GM18498 (cell line): ENCODE results near the gene SAP25.
"Not testable (repeated sequence)": the region's sequence is repeated elsewhere in the genome, so short reads cannot be mapped to it uniquely, and the experiment has no call there.

Experiments
- ATAC-seq: cut with Tn5 transposase; IDR thresholded peaks from one replicate; pipeline ENCODE4 v1.9.1; 2021; ENCODE audit warnings: mild to moderate bottlenecking, moderate library complexity; ENCODE audit not compliant: unreplicated experiment

Gene SAP25

GRCh38 chr7:100577103-100577502 lies 3.4 kb upstream of the SAP25 start:
- ATAC-seq, result no peak

DNA sequence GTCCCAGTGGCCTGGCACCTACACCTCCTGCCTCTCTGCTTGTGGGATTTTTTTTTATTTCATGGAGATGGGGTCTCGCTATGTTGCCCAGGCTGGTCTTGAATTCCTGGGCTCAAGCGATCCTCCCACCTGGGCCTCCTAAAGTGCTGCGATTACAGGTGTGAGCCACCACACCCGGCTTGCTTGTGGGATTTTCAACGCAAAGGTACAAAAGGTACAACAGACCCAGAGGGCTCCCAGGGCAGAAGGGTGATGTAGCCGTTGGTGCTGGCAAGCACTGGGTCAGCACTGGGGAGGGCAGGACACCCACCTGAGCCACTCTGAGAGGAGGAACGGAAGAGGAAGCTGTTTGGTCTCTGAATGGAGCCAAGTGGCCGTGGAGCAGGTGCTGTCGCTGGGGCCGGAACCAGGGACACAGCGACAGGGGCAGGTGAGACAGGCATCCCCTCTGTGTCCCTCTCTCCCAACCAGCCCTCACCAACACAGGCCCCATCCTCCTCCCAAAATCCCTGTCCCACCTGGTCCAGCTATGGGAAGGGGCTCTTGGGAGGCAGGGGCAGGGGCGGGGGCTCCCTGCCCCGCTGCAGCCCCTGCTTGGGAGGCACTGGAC lies 2.8 kb upstream of the SAP25 start:
- ATAC-seq, result no peak

DNA sequence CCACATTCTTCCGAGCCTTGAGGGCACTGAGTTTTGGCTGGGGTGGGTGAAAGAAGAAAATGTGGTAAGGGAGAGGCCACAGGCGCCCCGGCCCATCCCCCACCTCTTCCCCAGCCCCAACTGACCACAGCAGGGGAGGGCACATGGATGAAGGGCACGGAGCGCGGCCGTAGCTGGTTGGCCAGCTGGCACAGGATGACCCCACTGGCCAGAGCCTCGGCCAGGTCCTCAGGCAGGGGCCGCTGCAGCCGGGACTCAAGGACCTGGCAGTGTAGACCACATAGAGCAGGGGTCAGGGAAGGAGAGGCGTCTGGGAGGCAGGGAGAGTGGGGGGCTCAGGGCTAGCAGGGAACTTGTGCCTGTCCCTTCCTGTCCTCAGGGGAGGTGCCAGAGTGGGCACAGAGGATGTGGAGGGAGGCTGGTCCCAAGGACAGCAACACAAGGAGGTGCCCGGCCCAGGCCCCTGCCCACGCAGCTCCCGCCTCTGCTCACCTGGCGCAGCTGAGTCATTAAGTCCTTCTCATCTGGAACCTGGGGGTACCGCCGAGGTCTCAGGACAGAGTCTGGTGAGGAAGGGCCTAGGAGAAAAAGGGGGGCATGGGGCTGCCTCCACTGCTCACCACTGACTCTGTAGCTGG lies 2.2 kb upstream of the SAP25 start:
- no peak for ATAC-seq

DNA sequence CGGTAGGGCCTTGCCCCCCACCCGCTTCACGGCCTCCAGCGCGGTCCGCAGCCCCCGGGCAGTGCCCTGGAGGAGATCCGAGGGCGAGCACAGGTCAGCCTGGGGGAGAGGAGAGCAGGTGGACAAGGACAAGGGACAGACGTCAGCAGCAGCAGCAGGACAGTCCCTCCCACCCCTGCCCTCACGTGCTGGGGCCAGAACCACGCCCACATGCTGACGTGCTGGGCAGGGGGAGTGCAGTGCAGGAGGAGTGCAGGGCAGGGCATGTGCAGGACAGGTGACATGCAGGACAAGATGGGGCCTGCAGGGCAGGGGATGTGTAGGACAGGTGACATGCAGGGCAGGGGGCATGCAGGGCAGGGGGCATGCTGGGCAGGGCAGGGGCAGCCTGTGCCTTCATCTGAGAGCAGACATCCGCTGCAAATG lies 1.5 kb upstream of the SAP25 start:
- ATAC-seq, result no peak

DNA sequence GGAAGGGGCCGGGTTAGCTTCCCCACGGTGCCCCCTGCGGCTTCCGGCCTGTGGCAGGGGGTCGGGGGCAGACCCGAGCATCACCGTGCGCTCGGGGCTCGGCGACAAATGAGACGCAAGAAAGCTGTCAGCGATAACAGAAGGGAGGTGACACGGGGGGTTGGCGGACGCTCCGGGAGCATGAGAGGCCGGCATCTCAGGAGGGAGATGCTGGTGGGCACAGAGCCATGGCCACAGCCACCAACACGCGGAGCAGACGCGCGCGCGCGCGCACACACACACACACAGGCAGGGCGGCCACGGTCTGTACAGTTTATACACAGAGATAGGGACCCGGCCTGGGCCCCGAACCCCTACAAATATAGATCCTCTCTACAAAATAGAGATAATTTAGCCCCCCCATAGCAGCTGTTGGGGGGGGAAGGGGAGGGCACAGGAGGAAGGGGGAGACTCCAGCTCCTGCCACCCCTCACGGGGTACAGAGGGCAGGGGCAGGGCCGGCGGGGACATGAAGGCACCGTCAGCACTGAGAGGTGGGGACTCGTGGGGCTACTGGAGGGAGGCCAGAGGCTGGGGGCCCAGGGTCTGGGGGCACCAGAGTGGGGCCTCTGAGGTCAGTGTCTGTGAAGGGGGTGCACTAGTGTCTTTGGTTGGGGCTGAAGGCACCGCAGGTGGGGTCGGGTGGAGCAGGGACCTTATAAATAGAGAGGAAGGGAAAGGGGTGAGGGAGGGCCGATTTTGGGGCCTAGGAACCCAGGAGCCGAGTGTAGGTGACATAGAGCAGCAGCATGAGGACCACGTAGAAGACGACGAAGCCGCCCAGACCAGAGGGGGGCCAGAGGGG lies 884 bp upstream of the SAP25 start:
- ATAC-seq, result no peak

GRCh38 chr7:100572949-100573675 lies 588 bp downstream of the SAP25 start:
- ATAC-seq, result no peak

DNA sequence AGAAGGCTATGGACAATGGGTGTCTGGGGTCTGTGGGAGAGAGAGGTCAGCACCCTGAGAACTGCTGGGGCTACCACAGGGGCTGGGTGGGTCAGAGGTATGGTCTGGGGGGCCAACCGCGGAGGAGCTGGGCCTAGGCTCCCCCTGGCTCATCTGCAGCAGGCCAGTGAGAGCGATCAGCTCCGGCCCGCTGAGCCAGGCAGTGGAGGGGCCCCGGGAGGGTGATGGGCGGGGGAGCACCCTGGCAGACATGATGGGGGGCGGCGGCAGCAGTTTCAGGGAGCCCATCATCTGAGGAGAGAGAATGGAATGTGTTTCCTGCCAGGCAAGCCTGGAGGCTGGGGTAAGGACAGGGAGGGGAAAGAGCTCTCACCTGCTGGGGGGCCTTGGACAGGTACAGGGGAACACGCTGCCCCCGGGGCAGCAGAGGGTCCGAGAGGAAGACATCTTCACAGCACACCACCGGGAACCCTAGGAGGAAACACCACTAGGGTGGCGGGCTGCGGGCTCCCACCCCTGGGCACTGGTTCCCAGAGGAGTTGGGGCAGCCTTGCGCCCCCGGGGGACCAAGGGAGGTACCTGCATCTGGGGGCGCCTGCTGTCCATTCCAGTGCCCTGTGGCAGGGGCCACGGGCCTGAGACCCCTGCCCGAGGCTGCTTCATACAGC lies 1.3 kb downstream of the SAP25 start:
- no peak for ATAC-seq

- no peak for ATAC-seq
These were observed 1.9 kb downstream of the SAP25 start for GRCh38 chr7:100571829-100572116.

DNA sequence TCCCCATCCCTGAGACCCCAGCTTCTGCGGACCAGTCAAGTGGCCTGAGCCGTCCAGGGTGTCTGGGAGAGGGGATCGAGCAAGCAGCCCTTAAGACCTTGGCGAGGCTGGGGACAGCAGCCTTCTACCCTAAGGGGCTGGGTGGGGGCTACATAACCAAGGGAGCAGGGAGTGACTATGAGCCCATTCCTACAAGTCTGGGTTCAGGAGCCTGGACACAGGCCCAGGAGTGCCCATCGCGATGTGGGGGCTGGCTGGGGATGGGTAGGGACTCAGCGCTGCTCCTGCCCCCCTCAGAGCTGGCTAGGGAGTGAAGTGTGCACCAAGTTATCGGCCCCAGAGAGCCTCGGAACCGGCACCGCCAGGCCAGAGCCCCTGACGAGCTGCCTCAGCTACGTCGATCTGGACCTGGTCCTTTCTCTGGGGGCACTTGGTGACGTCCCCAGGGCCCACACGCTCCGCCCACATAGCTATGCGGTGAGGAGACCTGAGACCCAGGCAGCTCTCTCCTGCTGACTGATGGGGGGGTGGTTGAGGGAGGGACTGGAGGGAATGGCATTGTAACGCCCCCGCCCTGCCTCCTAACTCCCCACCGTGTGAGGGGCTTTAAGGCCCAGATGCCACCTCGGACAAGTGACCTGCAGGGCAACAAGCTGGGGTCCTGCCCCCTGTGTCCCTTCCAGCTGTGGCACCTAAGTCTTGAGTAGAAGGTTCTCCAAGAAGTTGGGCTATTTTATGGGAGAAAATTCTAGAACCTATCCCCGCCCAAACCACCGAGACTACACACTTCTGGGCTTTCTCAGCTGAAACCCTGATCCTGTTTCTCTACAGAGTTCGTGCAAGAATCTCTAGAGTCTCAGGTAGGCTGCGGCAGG lies 2.5 kb downstream of the SAP25 start:
- ATAC-seq, result no peak

DNA sequence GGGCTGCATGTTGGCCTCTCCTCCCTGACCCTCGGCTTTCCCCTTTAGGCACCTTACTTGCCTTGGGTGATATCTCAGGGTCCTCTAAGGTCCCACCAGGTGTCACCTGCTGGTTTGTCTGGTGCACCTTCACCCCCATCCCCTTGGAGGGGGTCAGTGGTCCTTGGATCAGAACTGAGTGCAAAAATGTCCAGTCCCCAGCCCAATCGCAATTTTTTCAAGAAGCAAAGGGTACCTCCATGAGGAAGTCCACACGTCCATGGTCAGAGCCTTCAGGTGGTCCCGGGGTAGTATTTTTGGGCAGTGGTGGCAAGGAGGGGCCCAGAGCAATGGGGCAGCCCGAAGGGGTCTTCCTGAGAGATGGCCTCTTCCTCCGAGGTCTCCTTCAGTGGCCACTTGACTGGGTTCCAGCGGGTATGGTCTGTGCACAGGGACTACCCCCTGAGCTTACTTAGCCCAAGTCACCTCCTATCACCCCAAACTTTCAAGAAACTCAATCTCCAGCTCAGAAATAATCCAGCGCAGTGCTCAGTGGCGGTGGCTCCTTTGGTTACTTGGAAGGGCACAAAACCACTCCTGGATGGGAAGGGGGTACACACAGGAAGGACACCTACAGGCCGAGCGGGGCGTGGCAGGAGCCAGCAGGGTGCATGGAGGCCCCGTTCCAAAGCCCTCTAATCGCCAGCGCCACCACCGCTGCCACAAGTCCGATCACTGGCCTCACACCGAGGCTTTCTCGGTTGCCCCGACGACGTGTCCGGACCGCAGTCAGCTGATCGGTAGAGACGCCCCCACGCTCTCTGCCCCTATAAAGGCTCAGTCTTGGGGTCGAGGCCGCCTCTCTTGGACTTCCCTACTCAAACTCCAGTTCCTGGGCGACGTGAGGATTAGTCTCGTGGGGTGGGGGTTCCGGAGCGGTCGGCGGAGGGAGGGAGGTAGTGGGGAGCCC lies 4.5 kb downstream of the SAP25 start:
- ATAC-seq, result no peak

- ATAC-seq, result no peak
These were observed 5.4 kb downstream of the SAP25 start for GRCh38 chr7:100568176-100568895.

DNA sequence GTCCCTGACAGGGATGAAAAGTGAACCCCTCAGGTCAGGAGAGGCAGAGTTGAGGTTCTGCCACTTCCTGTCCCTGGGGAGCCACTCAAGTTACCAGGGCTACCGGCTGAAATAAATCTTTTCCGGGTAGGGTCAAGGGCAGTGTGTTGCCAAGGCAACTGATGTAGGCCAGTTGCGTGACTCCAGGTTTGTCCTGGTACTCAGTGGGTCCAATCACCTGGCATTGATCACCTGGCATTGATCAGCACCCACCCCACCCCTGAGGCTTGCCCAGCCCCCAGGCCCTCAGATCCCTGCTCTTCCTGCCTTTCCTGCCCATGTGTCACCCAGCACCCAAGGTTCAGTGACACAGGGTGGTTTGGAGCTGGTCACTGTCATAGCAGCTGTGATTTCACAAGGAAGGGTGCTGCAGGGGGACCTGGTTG lies 5.9 kb downstream of the SAP25 start:
- no peak for ATAC-seq

GRCh38 chr7:100567031-100567730 lies 6.5 kb downstream of the SAP25 start:
- no peak for ATAC-seq

GRCh38 chr7:100566018-100566531 lies 7.6 kb downstream of the SAP25 start:
- no peak for ATAC-seq

- no peak for ATAC-seq
These were observed 8.5 kb downstream of the SAP25 start for GRCh38 chr7:100565133-100565571.

DNA sequence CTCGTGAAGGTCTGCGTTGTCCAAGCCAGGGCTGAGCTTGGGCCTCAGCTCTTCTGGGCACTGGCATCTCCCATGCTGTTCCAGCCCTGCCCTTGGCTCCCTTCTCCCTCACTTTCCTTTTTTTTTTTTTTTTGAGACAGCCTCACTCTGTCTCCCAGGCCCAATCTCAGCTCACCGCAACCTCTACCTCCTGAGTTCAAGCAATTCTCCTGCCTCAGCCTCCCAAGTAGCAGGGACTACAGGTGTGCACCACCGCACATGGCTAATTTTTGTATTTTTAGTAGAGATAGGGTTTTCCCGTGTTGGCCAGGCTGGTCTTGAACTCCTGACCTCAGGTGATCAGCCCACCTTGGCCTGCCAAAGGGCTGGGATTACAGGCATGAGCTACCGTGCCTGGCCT lies 9.3 kb downstream of the SAP25 start:
- ATAC-seq, result not testable (repeated sequence)

- ATAC-seq, result peak; percentile 37
These were observed 9.8 kb downstream of the SAP25 start for GRCh38 chr7:100563809-100564400.
